Measurements from ENCODE around the gene GABPB1. TPM values are rescaled to one million over a fixed set of nuclear protein-coding genes. Genes with fewer than 3 reads are reported as not detected.
A peak's percentile ranks its signal among the peaks of the same experiment; 100 is the strongest.

GABPB1 gene
- total RNA-seq, 4 donors from 2014 or later, result 7.4 to 11.5 (median 8.7) TPM

- intact Hi-C loops (cut with DNase I; ENCODE audit: low total_unique reads) (loop anchor here (10.0 kb wide), 1 partner anchor 414 kb away; the partner anchor contains the start of gene SPPL2A), in situ Hi-C loops (cut with MboI; ENCODE audit: low sequenced_read_pairs in 4 of 4) (loop anchor here in 1 of 4 donors (10.0 kb wide), 1 partner anchor 74 kb away; the partner anchor contains the start of gene USP8)
- Histone ChIP-seq H3K4me3 (no peak overlapping the region), H3K27ac (peak overlapping the region; percentile 14 to 97 (median 38)), H3K27me3 (no peaks in the 10 kb centered on the region), H3K36me3 (no peaks in the 10 kb centered on the region), H3K9me3 (no peaks in the 10 kb centered on the region), H3K4me1 (peaks cover 53% of the 10 kb centered on the region in 2 donors)
- no peak for DNase-seq
- ATAC-seq, result no peak
- TF ChIP-seq CTCF (IDR thresholded peaks at IDR 0.05 in 4 of 5, conservative IDR thresholded peaks at IDR 0.05 in 1 of 5) (no peak), POLR2A (IDR thresholded peaks at IDR 0.05) (no peak)
Measured at GRCh38 chr15:50350621-50351020, 4.4 kb downstream of the GABPB1 start.

GRCh38 chr15:50345298-50345697 is 9.7 kb downstream of the GABPB1 start:
- no peaks in the 10 kb centered on the region for H3K9me3 ChIP-seq
- DNase-seq (no peak), ATAC-seq (no peak)
- in situ Hi-C loops (cut with MboI; ENCODE audit: low sequenced_read_pairs in 4 of 4), result no loop called here
- peaks cover 23 to 27% of the 10 kb centered on the region in 2 donors for H3K4me1 ChIP-seq
- intact Hi-C loops (cut with DNase I; ENCODE audit: low total_unique reads), result no loop called here
- H3K27me3 ChIP-seq, result no peaks in the 10 kb centered on the region
- no peaks in the 10 kb centered on the region for H3K36me3 ChIP-seq
- no peak overlapping the region for H3K27ac ChIP-seq
- no peak overlapping the region for H3K4me3 ChIP-seq
- TF ChIP-seq CTCF (IDR thresholded peaks at IDR 0.05 in 4 of 5, conservative IDR thresholded peaks at IDR 0.05 in 1 of 5), result no peak
- TF ChIP-seq POLR2A (IDR thresholded peaks at IDR 0.05), result no peak

- Histone ChIP-seq H3K36me3 (peaks cover 0 to 1% of the 10 kb centered on the region in 2 donors), H3K4me1 (peaks cover 10 to 15% of the 10 kb centered on the region in 2 donors), H3K27me3 (no peaks in the 10 kb centered on the region), H3K9me3 (no peaks in the 10 kb centered on the region), H3K27ac (no peak overlapping the region), H3K4me3 (no peak overlapping the region)
- no peak for DNase-seq
- no peak for ATAC-seq
- in situ Hi-C loops (cut with MboI; ENCODE audit: low sequenced_read_pairs in 4 of 4) (no loop called here), intact Hi-C loops (cut with DNase I; ENCODE audit: low total_unique reads) (no loop called here)
- TF ChIP-seq CTCF (IDR thresholded peaks at IDR 0.05 in 4 of 5, conservative IDR thresholded peaks at IDR 0.05 in 1 of 5) (no peak), POLR2A (IDR thresholded peaks at IDR 0.05) (no peak)
Measured at GRCh38 chr15:50344006-50344464, 11.0 kb downstream of the GABPB1 start.

GRCh38 chr15:50341616-50342136 is 13.3 kb downstream of the GABPB1 start:
- DNase-seq (no peak), ATAC-seq (no peak)
- no peak overlapping the region for H3K27ac ChIP-seq
- no peaks in the 10 kb centered on the region for H3K4me1 ChIP-seq
- TF ChIP-seq POLR2A (IDR thresholded peaks at IDR 0.05), result no peak
- TF ChIP-seq CTCF (IDR thresholded peaks at IDR 0.05 in 4 of 5, conservative IDR thresholded peaks at IDR 0.05 in 1 of 5), result no peak
- peaks cover 0 to 9% of the 10 kb centered on the region in 2 donors for H3K36me3 ChIP-seq
- no peaks in the 10 kb centered on the region for H3K9me3 ChIP-seq
- intact Hi-C loops (cut with DNase I; ENCODE audit: low total_unique reads), result no loop called here
- in situ Hi-C loops (cut with MboI; ENCODE audit: low sequenced_read_pairs in 4 of 4), result no loop called here
- H3K4me3 ChIP-seq, result no peak overlapping the region
- no peaks in the 10 kb centered on the region for H3K27me3 ChIP-seq

- Histone ChIP-seq H3K4me1 (no peaks in the 10 kb centered on the region), H3K27ac (no peak overlapping the region), H3K4me3 (no peak overlapping the region), H3K9me3 (no peaks in the 10 kb centered on the region), H3K36me3 (peaks cover 0 to 9% of the 10 kb centered on the region in 2 donors), H3K27me3 (no peaks in the 10 kb centered on the region)
- no peak for ATAC-seq
- intact Hi-C loops (cut with DNase I; ENCODE audit: low total_unique reads), result no loop called here
- in situ Hi-C loops (cut with MboI; ENCODE audit: low sequenced_read_pairs in 4 of 4), result no loop called here
- no peak for DNase-seq
- TF ChIP-seq POLR2A (IDR thresholded peaks at IDR 0.05), result no peak
- TF ChIP-seq CTCF (IDR thresholded peaks at IDR 0.05 in 4 of 5, conservative IDR thresholded peaks at IDR 0.05 in 1 of 5), result no peak
Measured at GRCh38 chr15:50340416-50340815, 14.6 kb downstream of the GABPB1 start.
